ENCODE measurements around the gene SPATA31D4. TPM values are rescaled to one million over a fixed set of nuclear protein-coding genes. Genes with fewer than 3 reads are reported as not detected.

SPATA31D4 gene
- total RNA-seq, 2 experiments from 2014 or later = not detected

- no peak overlapping the region for H3K27ac Mint-ChIP-seq
- CTCF ChIA-PET = no interaction called here
Measured at GRCh38 chr9:81981883-81982282, 53.7 kb downstream of the SPATA31D4 start.

More at GRCh38 chr9:81981883-81982282, 53.7 kb downstream of the SPATA31D4 start:
- DNase-seq = no peak
- TF ChIP-seq, protein P1, sequence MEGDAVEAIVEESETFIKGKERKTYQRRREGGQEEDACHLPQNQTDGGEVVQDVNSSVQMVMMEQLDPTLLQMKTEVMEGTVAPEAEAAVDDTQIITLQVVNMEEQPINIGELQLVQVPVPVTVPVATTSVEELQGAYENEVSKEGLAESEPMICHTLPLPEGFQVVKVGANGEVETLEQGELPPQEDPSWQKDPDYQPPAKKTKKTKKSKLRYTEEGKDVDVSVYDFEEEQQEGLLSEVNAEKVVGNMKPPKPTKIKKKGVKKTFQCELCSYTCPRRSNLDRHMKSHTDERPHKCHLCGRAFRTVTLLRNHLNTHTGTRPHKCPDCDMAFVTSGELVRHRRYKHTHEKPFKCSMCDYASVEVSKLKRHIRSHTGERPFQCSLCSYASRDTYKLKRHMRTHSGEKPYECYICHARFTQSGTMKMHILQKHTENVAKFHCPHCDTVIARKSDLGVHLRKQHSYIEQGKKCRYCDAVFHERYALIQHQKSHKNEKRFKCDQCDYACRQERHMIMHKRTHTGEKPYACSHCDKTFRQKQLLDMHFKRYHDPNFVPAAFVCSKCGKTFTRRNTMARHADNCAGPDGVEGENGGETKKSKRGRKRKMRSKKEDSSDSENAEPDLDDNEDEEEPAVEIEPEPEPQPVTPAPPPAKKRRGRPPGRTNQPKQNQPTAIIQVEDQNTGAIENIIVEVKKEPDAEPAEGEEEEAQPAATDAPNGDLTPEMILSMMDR (IDR thresholded peaks at IDR 0.05) = no peak
- H3K4me1 Mint-ChIP-seq (ENCODE audit: low read depth) = no peaks in the 10 kb centered on the region
- no peak overlapping the region for H3K4me3 Mint-ChIP-seq
- intact Hi-C loops (cut with DNase I, micrococcal nuclease) = no loop called here
- no peak for ATAC-seq (ENCODE audit: poor library complexity)
- H3K27ac ChIP-seq (ENCODE audit: low read depth in 1 of 2, low read length in 2 of 2) = no peak overlapping the region
- H3K9me3 ChIP-seq (ENCODE audit: control insufficient read depth in 1 of 2, insufficient read depth in 1 of 2, low read length in 2 of 2) = peaks cover 0 to 8% of the 10 kb centered on the region in 2 experiments
- H3K27me3 Mint-ChIP-seq = no peaks in the 10 kb centered on the region
- POLR2A ChIA-PET = no interaction called here
- H3K36me3 Mint-ChIP-seq (ENCODE audit: low read depth) = no peaks in the 10 kb centered on the region
- no peaks in the 10 kb centered on the region for H3K36me3 ChIP-seq (ENCODE audit: insufficient read depth, low read length)
- no peaks in the 10 kb centered on the region for H3K4me1 ChIP-seq (ENCODE audit: insufficient read depth, low read length)
- no peaks in the 10 kb centered on the region for H3K27me3 ChIP-seq (ENCODE audit: control insufficient read depth in 1 of 2, insufficient read depth in 2 of 2, low read length in 2 of 2)
- H3K4me3 ChIP-seq (ENCODE audit: low read length) = no peak overlapping the region
- H3K9me3 Mint-ChIP-seq = peaks cover 3% of the 10 kb centered on the region

Other genes starting within 250 kb of the SPATA31D4 start
- gene TLE1, start 238.9 kb upstream of the SPATA31D4 start, total RNA-seq = 1 to 10 TPM; 3.4 to 3.5 TPM
- gene SPATA31D3, start 15.1 kb downstream of the SPATA31D4 start, total RNA-seq = not detected
- not detected for gene SPATA31D1, start 60.3 kb downstream of the SPATA31D4 start, total RNA-seq

Measured in CD4-positive, alpha-beta T cell (primary cell).